Measurements from ENCODE around the gene CCL20. TPM values are rescaled to one million over a fixed set of nuclear protein-coding genes. Genes with fewer than 3 reads are reported as not detected.

CCL20 gene
- total and polyA plus RNA-seq, 2 of the 13 experiments (the other 11 are each of a cell fraction or from before 2014, with no cell fraction given) = 223 to 903 TPM

DNA sequence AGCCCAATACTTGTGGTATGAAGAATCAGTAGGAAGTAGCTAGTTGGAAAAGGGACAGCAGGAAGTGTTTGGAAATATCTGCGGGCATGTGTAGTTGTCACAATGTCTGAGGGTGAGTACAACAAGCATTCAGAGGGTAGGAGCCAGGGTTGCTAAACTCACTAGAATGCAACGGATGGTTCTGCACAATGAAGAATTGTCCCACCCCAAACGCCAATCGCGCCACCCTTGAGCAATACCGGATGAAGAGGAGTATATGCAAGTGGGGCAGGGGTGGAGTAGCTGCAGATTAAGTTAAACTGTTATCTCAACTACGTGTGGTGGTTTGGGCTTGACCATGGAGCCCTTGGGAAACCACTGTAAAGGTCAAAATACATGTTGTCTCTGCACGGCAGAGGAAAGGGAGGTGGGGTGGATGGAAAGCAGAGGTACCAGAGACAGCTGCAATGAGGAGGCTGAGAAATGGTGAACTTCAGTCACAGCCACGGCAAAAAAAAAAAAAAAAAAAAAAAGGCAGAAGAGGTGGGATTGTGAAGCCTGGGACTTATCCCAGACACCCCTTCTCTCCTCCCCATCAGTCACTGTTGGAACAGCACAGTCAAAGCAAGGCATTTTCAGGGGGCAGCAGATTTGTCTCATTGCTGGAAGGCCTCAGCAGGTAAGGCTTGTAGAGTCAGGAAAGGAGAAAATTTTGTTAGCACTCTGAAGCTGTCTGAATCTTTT, 5.2 kb downstream of the CCL20 start (continued):
- no peak for TF ChIP-seq PRDM15 (CRISPR knock-in tag; IDR thresholded peaks at IDR 0.05)
- TF ChIP-seq HHEX (CRISPR knock-in tag; IDR thresholded peaks at IDR 0.05) = peak; percentile 79
- TF ChIP-seq ZNF256 (CRISPR knock-in tag; conservative IDR thresholded peaks at IDR 0.05) = 0 out of 2 replicates have a peak, but pooled peaks have one; percentile 73
- TF ChIP-seq STAG1 (CRISPR knock-in tag; IDR thresholded peaks at IDR 0.05) = peak; percentile 35; the same call in 1 of the 2 replicates
- TF ChIP-seq ZNF142 (CRISPR knock-in tag; IDR thresholded peaks at IDR 0.05) = peak; percentile 86; the same call in 1 of the 2 replicates
- peak; percentile 56; the same call in 1 of the 2 replicates for TF ChIP-seq NCOA1 (CRISPR knock-in tag; IDR thresholded peaks at IDR 0.05)
- peak; percentile 85; the same call in 1 of the 2 replicates for TF ChIP-seq REL (CRISPR knock-in tag; conservative IDR thresholded peaks at IDR 0.05)
- no peak for TF ChIP-seq SP2 (CRISPR knock-in tag; IDR thresholded peaks at IDR 0.05)
- TF ChIP-seq AKAP8 (CRISPR knock-in tag; IDR thresholded peaks at IDR 0.05) = peak; percentile 78; the same call in 1 of the 2 replicates
